DOHH2 (cell line): ENCODE measurements around the gene SIGLEC9.

Source experiments
- H3F3A ChIP-seq: fragments of 200-600 bp; sonication (generic), shearing (Covaris generic); 2 replicates; pipeline ENCODE4 v1.6.0; 2016; ENCODE audit warnings: antibody characterized with exemption, mild to moderate bottlenecking; ENCODE audit not compliant: control insufficient read depth, insufficient read depth
- H3K27ac ChIP-seq: fragments of 200-600 bp; sonication (generic); 2 replicates; pipeline ENCODE4 v1.5.1; 2014; ENCODE audit warnings: low read depth, mild to moderate bottlenecking, low read length, moderate library complexity
- H3K27me3 ChIP-seq: fragments of 200-600 bp; sonication (generic); 2 replicates; pipeline ENCODE4 v1.6.1; 2014; ENCODE audit warnings: mild to moderate bottlenecking, low read length, mixed read lengths; ENCODE audit not compliant: control insufficient read depth
- H3K36me3 ChIP-seq: fragments of 200-600 bp; sonication (generic); 2 replicates; pipeline ENCODE4 v1.6.1; 2014; ENCODE audit warnings: mild to moderate bottlenecking, low read length, moderate library complexity, mixed read lengths; ENCODE audit not compliant: control insufficient read depth
- H3K4me1 ChIP-seq: fragments of 200-600 bp; sonication (generic); 2 replicates; pipeline ENCODE4 v1.6.1; 2014; ENCODE audit warnings: mild to moderate bottlenecking, low read length, mixed read lengths; ENCODE audit not compliant: control insufficient read depth
- H3K4me2 ChIP-seq: fragments of 200-600 bp; sonication (generic); 2 replicates; pipeline ENCODE4 v1.6.0; 2014; ENCODE audit warnings: mild to moderate bottlenecking, low read length, moderate library complexity
- H3K4me3 ChIP-seq: fragments of 200-600 bp; sonication (generic); 2 replicates; pipeline ENCODE4 v1.5.1; 2014; ENCODE audit warnings: mild to moderate bottlenecking, low read length, mixed read lengths
- H3K79me2 ChIP-seq: fragments of 200-600 bp; sonication (generic); 2 replicates; pipeline ENCODE4 v1.6.1; 2014; ENCODE audit warnings: mild to moderate bottlenecking, low read length, mixed read lengths; ENCODE audit not compliant: control insufficient read depth
- H3K9me2 ChIP-seq: fragments of 200-600 bp; sonication (generic); replicated peaks from 2 replicates; pipeline ENCODE4 v1.6.1; 2014; ENCODE audit warnings: mild to moderate bottlenecking, low read length, mixed read lengths; ENCODE audit not compliant: control insufficient read depth
- H3K9me3 ChIP-seq: fragments of 200-600 bp; sonication (generic); 2 replicates; pipeline ENCODE4 v1.6.1; 2014; ENCODE audit warnings: antibody characterized with exemption, low read length, mixed read lengths; ENCODE audit not compliant: control insufficient read depth, insufficient read depth
- H4K20me1 ChIP-seq: fragments of 200-600 bp; sonication (generic); 2 replicates; pipeline ENCODE4 v1.6.0; 2014; ENCODE audit warnings: low read depth, mild to moderate bottlenecking, antibody characterized with exemption, low read length, moderate library complexity; ENCODE audit not compliant: control insufficient read depth, insufficient read depth
- CTCF ChIP-seq: fragments of 200-600 bp; sonication (generic); IDR thresholded peaks from one replicate; pipeline ENCODE4 v1.5.1; 2014; ENCODE audit warnings: antibody characterized with exemption, mild to moderate bottlenecking, low read depth, low read length; ENCODE audit not compliant: poor library complexity, severe bottlenecking
- EZH2phosphoT487 ChIP-seq: fragments of 200-600 bp; sonication (generic); IDR thresholded peaks from 2 replicates; pipeline ENCODE4 v1.6.1; 2017; ENCODE audit warnings: borderline replicate concordance, mild to moderate bottlenecking, antibody characterized with exemption, low read length, moderate library complexity, mixed read lengths

SIGLEC9 gene

GRCh38 chr19:51091895-51092873 lies 32.5 kb upstream of the SIGLEC9 start:
- peaks cover 5% of the 10 kb centered on the region for H3K4me1 ChIP-seq
- peaks cover 4% of the 10 kb centered on the region for H3K36me3 ChIP-seq
- H3K27ac ChIP-seq: no peak overlapping the region
- H3K4me3 ChIP-seq: no peak overlapping the region
- H3F3A ChIP-seq: no peaks in the 10 kb centered on the region
- no peaks in the 10 kb centered on the region for H3K27me3 ChIP-seq
- H4K20me1 ChIP-seq: no peaks in the 10 kb centered on the region
- no peaks in the 10 kb centered on the region for H3K9me3 ChIP-seq
- no peak overlapping the region for H3K4me2 ChIP-seq
- H3K9me2 ChIP-seq: no peaks in the 10 kb centered on the region
- H3K79me2 ChIP-seq: no peaks in the 10 kb centered on the region
- TF ChIP-seq EZH2phosphoT487: no peak
- TF ChIP-seq CTCF: no peak

- Histone ChIP-seq H3K4me2 (no peak overlapping the region), H3K27ac (no peak overlapping the region), H3F3A (no peaks in the 10 kb centered on the region), H4K20me1 (no peaks in the 10 kb centered on the region), H3K4me3 (no peak overlapping the region), H3K79me2 (no peaks in the 10 kb centered on the region), H3K4me1 (peaks cover 6% of the 10 kb centered on the region), H3K9me2 (no peaks in the 10 kb centered on the region), H3K9me3 (no peaks in the 10 kb centered on the region), H3K36me3 (peaks cover 8% of the 10 kb centered on the region), H3K27me3 (no peaks in the 10 kb centered on the region)
- TF ChIP-seq EZH2phosphoT487: no peak
- TF ChIP-seq CTCF: no peak
These were observed 31.6 kb upstream of the SIGLEC9 start for GRCh38 chr19:51093101-51093500.

GRCh38 chr19:51093510-51094345 lies 31.0 kb upstream of the SIGLEC9 start:
- Histone ChIP-seq H3K4me1 (peaks cover 6% of the 10 kb centered on the region), H4K20me1 (no peaks in the 10 kb centered on the region), H3K4me3 (no peak overlapping the region), H3K36me3 (peaks cover 9% of the 10 kb centered on the region), H3K9me2 (no peaks in the 10 kb centered on the region), H3K4me2 (no peak overlapping the region), H3K79me2 (no peaks in the 10 kb centered on the region), H3K27ac (no peak overlapping the region), H3K9me3 (no peaks in the 10 kb centered on the region), H3F3A (no peaks in the 10 kb centered on the region), H3K27me3 (no peaks in the 10 kb centered on the region)
- TF ChIP-seq EZH2phosphoT487 (no peak), CTCF (no peak)
